HepG2 (cell line): ENCODE data around the gene PPP2R2C. TPM values are rescaled to one million over a fixed set of nuclear protein-coding genes. Genes with fewer than 3 reads are reported as not detected.

Experiments
- ATAC-seq: fragments of 200-7000 bp; cut with Tn5 transposase; 3 replicates; pipeline ENCODE4 v1.9.1; 2020; ENCODE audit warnings: mild to moderate bottlenecking, moderate library complexity
- BruUV-seq: library from RNA; stranded (reverse); fragments of 400-500 nt; replicated peaks from 2 replicates; lab custom pipeline; 2021; lab: Mats Ljungman, UMichigan
- CTCF ChIA-PET: fragments of 300-600 bp; formaldehyde crosslinking; extraction: SDS; loops from one replicate; lab custom pipeline; 2021; ENCODE audit warnings: low total read pairs, inconsistent platforms, low intra/inter-chr PET ratio; lab: Yijun Ruan, JAX
- POLR2A ChIA-PET: fragments of 350-600 bp; sonication (Branson Sonifier 250); formaldehyde crosslinking; loops from one replicate; lab custom pipeline; 2020; ENCODE audit warnings: antibody characterized with exemption, inconsistent platforms; lab: Yijun Ruan, JAX
- DNase-seq: peaks from one replicate; pipeline ENCODE4 v3.0.0-alpha.2; 2015; ENCODE audit warnings: low spot score
- FAIRE-seq: peaks from 3 replicates; lab custom pipeline; 2011; peaks lifted over from hg19 to GRCh38; lab: Jason Lieb, UNC
- H2AFZ ChIP-seq: one replicate; pipeline ENCODE4 v1.6.1; 2011; ENCODE audit warnings: low read length, inconsistent platforms
- H3K27ac ChIP-seq: fragments of 300-600 bp; 3 replicates; pipeline ENCODE4 v1.8.0; 2011; ENCODE audit warnings: mixed run types, mild to moderate bottlenecking, mixed read lengths, low read length, inconsistent platforms; ENCODE audit not compliant: insufficient read depth; ENCODE audit errors: extremely low read length
- H3K27me3 ChIP-seq, 2 experiments: fragments of 200-600 bp in 1 of 2; 2 replicates in 1 of 2; 3 replicates in 1 of 2; pipeline versions ENCODE4 v1.6.0 to v1.8.0; 2011; ENCODE audit warnings: low read length in 2 of 2, mild to moderate bottlenecking in 2 of 2, moderate library complexity in 2 of 2, inconsistent platforms in 1 of 2; ENCODE audit not compliant: insufficient read depth in 2 of 2, control insufficient read depth in 1 of 2
- H3K36me3 ChIP-seq, 2 experiments: fragments of 200-600 bp in 1 of 2; replicated peaks in 1 of 2; 2 replicates in 1 of 2; 3 replicates in 1 of 2; pipeline versions ENCODE4 v1.5.1 to v1.8.0; 2011; ENCODE audit warnings: low read length in 2 of 2, inconsistent platforms in 1 of 2; ENCODE audit not compliant: insufficient read depth in 2 of 2, control insufficient read depth in 1 of 2
- H3K4me1 ChIP-seq: 2 replicates; pipeline ENCODE4 v1.5.1; 2012; ENCODE audit warnings: low read length, inconsistent platforms; ENCODE audit not compliant: insufficient read depth
- H3K4me2 ChIP-seq: 2 replicates; pipeline ENCODE4 v1.6.0; 2011; ENCODE audit warnings: low read depth, low read length, inconsistent platforms
- H3K4me3 ChIP-seq, 3 experiments: fragments of 200-600 bp in 1 of 3; sonication (generic), shearing (Covaris generic) in 1 of 3; replicated peaks in 1 of 3; 2 replicates each; pipeline ENCODE4 v1.5.1; 2011 to 2016; ENCODE audit warnings: low read length in 3 of 3, inconsistent platforms in 2 of 3, low read depth in 2 of 3, mild to moderate bottlenecking in 2 of 3, control low read depth in 1 of 3, mixed read lengths in 1 of 3; ENCODE audit not compliant: insufficient read depth in 1 of 3
- H3K79me2 ChIP-seq: one replicate; pipeline ENCODE4 v1.6.1; 2011; ENCODE audit warnings: low read length, inconsistent platforms; ENCODE audit not compliant: insufficient read depth
- H3K9ac ChIP-seq: 2 replicates; pipeline ENCODE4 v1.6.0; 2011; ENCODE audit warnings: mild to moderate bottlenecking, low read depth, low read length, inconsistent platforms; ENCODE audit not compliant: insufficient read depth
- H3K9me3 ChIP-seq: 2 replicates; pipeline ENCODE4 v1.5.1; 2012; ENCODE audit warnings: mild to moderate bottlenecking, low read length
- H4K20me1 ChIP-seq: 2 replicates; pipeline ENCODE4 v1.6.0; 2011; ENCODE audit warnings: inconsistent platforms, mild to moderate bottlenecking, low read length, moderate library complexity; ENCODE audit not compliant: insufficient read depth
- CENPT ChIP-seq: sonication (generic); formaldehyde crosslinking; IDR thresholded peaks from 2 replicates; pipeline ENCODE4 v1.8.0; 2022; ENCODE audit warnings: low read depth, mild to moderate bottlenecking, moderate library complexity, missing genetic modification reagents
- CREB1 ChIP-seq, 2 experiments: fragments of 450-650 bp in 1 of 2; IDR thresholded peaks; 2 replicates each; pipeline ENCODE4 v1.6.1; 2016 to 2017; ENCODE audit warnings: control low read depth in 1 of 2, mild to moderate bottlenecking in 1 of 2, missing compliant biosample characterization in 1 of 2, missing genetic modification characterization in 1 of 2
- HMGXB4 ChIP-seq, 2 experiments: sonication (generic) in 1 of 2; formaldehyde crosslinking in 1 of 2; IDR thresholded peaks; 2 replicates each; pipeline versions ENCODE4 v1.4.0 to v1.6.1; 2018 to 2020; ENCODE audit warnings: missing genetic modification reagents in 2 of 2, borderline replicate concordance in 1 of 2, low read depth in 1 of 2, mild to moderate bottlenecking in 1 of 2, missing biosample characterization in 1 of 2
- RAD51 ChIP-seq: fragments of 450-650 bp; IDR thresholded peaks from 2 replicates; pipeline ENCODE4 v1.6.1; 2016; ENCODE audit warnings: borderline replicate concordance
- SRF ChIP-seq: IDR thresholded peaks from 2 replicates; pipeline ENCODE4 v1.6.1; 2011; ENCODE audit warnings: mild to moderate bottlenecking, low read depth, low read length, moderate library complexity
- ZNF513 ChIP-seq: sonication (generic); formaldehyde crosslinking; conservative IDR thresholded peaks from 2 replicates; pipeline ENCODE4 v1.5.0; 2020; ENCODE audit warnings: missing genetic modification reagents
- ZNF891 ChIP-seq: sonication (generic); formaldehyde crosslinking; IDR thresholded peaks from 2 replicates; pipeline ENCODE4 v1.5.0; 2020; ENCODE audit warnings: mild to moderate bottlenecking, missing genetic modification reagents
- WGBS: methylation state at CpG from one replicate; pipeline ENCODE4 v1.1.6; 2017; ENCODE audit warnings: low lambda C conversion rate; 5-methylcytosine and 5-hydroxymethylcytosine counted together
- in situ Hi-C: cut with HindIII; loops from 2 replicates; pipeline ENCODE4 v1.10.0; 2017; ENCODE audit warnings: low pct_unique_long_range_greater_than_20kb; ENCODE audit not compliant: extremely low pct_ligation_motif_present
- intact Hi-C: fragments of 100-400 bp; cut with micrococcal nuclease; formaldehyde crosslinking; loops from one replicate; pipeline ENCODE4 v1.10.0; 2022; ENCODE audit not compliant: unreplicated experiment
- polyA plus RNA-seq, 8 experiments: library from polyadenylated mRNA; depleted of rRNA in 3 of 8; stranded (reverse) in 7 of 8; unstranded in 1 of 8; fragments of >200 nt; fragmentation: Illumina TruSeq in 4 of 8; extraction: Trizol in 4 of 8; gene quantifications; 2 replicates each; pipeline versions ENCODE4 v1.2.1 to v1.2.3, GENCODE V29; 2011 to 2016; ENCODE audit warnings: low read depth in 4 of 8, missing spikeins in 1 of 8, mixed read lengths in 1 of 8; ENCODE audit not compliant: insufficient read depth in 1 of 8
- total RNA-seq, 5 experiments: library from RNA; depleted of rRNA; stranded (reverse); fragments of >200 nt; fragmentation: Illumina TruSeq; extraction: Trizol; gene quantifications; 2 replicates each; pipeline ENCODE4 v1.2.3, GENCODE V29; 2016; ENCODE audit warnings: low read depth in 1 of 5
- TF ChIP-seq, protein P1 (sequence below): sonication (generic); formaldehyde crosslinking; IDR thresholded peaks from 2 replicates; pipeline ENCODE4 v1.5.0; 2020; ENCODE audit warnings: missing genetic modification reagents, mild to moderate bottlenecking, borderline replicate concordance
- TF ChIP-seq, protein P2 (sequence below), 2 experiments: IDR thresholded peaks; 2 replicates each; pipeline ENCODE4 v1.6.1; 2011 to 2012; ENCODE audit warnings: low read length in 2 of 2, borderline replicate concordance in 1 of 2, low read depth in 1 of 2, mild to moderate bottlenecking in 1 of 2, moderate library complexity in 1 of 2

PPP2R2C gene
- total and polyA plus RNA-seq, 2 of the 13 experiments (the other 11 are each of a cell fraction or from before 2014, with no cell fraction given) = 0.60 to 8.6 TPM

DNA sequence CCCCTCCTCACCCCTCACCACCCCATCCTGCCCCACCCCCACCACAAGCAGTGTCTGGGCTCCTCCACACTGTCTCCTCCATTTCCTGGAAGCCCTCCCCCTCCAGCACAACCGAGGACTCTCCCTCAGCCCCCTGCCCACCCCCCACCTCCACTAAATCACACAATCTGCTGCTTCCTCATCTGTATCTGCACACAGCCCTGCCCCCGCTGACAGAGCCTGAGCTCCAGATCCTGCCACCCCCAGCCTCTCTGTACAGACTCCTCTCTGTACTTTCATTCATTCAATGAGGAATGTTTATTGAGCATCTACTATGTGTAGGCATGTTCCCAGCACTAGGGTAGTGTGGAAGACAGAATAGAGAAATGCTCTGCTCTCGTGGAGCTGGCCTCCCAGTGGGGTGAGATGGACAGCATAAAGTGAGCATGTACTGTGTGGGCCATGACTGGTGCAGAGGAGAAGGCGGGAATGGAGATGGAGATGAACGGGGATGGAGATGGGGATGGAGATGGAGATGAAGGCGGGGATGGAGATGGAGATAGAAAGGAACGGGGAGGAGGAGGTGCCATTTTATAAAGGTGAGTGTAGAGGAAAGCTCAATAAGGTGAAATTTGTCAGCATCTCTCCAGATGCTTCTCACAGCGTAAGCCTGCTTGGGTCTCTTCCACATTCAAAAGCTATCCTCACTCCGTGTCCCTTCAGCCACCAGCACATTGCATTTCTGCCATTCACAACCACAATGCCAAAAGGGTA lies 2.5 kb upstream of the PPP2R2C start:
- Histone ChIP-seq H3K4me2 (no peak overlapping the region), H3K4me1 (no peaks in the 10 kb centered on the region), H4K20me1 (no peaks in the 10 kb centered on the region), H3K79me2 (no peaks in the 10 kb centered on the region), H3K27ac (no peak overlapping the region), H2AFZ (no peak overlapping the region), H3K9ac (no peak overlapping the region), H3K27me3 (peaks cover 14 to 48% of the 10 kb centered on the region in 2 experiments; a peak in 3 of 5 replicates), H3K9me3 (no peaks in the 10 kb centered on the region), H3K4me3 (no peak overlapping the region), H3K36me3 (no peaks in the 10 kb centered on the region)
- FAIRE-seq = no peak
- ATAC-seq = no peak
- in situ Hi-C loops = no loop called here
- POLR2A ChIA-PET = no interaction called here
- TF ChIP-seq SRF = no peak
- TF ChIP-seq, protein P1, sequence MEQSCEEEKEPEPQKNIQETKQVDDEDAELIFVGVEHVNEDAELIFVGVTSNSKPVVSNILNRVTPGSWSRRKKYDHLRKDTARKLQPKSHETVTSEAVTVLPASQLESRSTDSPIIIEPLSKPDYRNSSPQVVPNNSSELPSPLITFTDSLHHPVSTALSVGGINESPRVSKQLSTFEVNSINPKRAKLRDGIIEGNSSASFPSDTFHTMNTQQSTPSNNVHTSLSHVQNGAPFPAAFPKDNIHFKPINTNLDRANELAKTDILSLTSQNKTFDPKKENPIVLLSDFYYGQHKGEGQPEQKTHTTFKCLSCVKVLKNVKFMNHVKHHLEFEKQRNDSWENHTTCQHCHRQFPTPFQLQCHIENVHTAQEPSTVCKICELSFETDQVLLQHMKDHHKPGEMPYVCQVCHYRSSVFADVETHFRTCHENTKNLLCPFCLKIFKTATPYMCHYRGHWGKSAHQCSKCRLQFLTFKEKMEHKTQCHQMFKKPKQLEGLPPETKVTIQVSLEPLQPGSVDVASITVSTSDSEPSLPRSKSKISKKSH (CRISPR knock-in tag) = no peak
- no peak for TF ChIP-seq RAD51
- no peak for TF ChIP-seq CREB1 (IDR thresholded peaks at IDR 0.05)
- TF ChIP-seq CREB1 (CRISPR knock-in tag; IDR thresholded peaks at IDR 0.05) = no peak
- no peak for TF ChIP-seq HMGXB4 (CRISPR knock-in tag; IDR thresholded peaks at IDR 0.05; ENCODE audit: borderline replicate concordance in 1 of 2, low read depth in 1 of 2)
- no peak for TF ChIP-seq CENPT (CRISPR knock-in tag)
- no peak for TF ChIP-seq ZNF891 (CRISPR knock-in tag)
- no peak for TF ChIP-seq ZNF513 (CRISPR knock-in tag)
- TF ChIP-seq, protein P2, sequence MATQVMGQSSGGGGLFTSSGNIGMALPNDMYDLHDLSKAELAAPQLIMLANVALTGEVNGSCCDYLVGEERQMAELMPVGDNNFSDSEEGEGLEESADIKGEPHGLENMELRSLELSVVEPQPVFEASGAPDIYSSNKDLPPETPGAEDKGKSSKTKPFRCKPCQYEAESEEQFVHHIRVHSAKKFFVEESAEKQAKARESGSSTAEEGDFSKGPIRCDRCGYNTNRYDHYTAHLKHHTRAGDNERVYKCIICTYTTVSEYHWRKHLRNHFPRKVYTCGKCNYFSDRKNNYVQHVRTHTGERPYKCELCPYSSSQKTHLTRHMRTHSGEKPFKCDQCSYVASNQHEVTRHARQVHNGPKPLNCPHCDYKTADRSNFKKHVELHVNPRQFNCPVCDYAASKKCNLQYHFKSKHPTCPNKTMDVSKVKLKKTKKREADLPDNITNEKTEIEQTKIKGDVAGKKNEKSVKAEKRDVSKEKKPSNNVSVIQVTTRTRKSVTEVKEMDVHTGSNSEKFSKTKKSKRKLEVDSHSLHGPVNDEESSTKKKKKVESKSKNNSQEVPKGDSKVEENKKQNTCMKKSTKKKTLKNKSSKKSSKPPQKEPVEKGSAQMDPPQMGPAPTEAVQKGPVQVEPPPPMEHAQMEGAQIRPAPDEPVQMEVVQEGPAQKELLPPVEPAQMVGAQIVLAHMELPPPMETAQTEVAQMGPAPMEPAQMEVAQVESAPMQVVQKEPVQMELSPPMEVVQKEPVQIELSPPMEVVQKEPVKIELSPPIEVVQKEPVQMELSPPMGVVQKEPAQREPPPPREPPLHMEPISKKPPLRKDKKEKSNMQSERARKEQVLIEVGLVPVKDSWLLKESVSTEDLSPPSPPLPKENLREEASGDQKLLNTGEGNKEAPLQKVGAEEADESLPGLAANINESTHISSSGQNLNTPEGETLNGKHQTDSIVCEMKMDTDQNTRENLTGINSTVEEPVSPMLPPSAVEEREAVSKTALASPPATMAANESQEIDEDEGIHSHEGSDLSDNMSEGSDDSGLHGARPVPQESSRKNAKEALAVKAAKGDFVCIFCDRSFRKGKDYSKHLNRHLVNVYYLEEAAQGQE (IDR thresholded peaks at IDR 0.05; ENCODE audit: borderline replicate concordance in 1 of 2, low read depth in 1 of 2, low read length in 2 of 2) = no peak
- intact Hi-C loops = loop anchor here (5.0 kb wide), 1 partner anchor 72 kb away; no protein-coding TSS in a partner anchor
- WGBS = 15% methylated on average over 9 of the region's 9 CpGs
- CTCF ChIA-PET = no interaction called here
- DNase-seq = no peak
- BruUV-seq = no TSS peak
